Panc1 (cell line): Measurements from ENCODE around the gene ADGB. TPM values are rescaled to one million over a fixed set of nuclear protein-coding genes. Genes with fewer than 3 reads are reported as not detected.

Experiments used
- ATAC-seq: fragments of 200-7000 bp; cut with Tn5 transposase; 2 replicates; pipeline ENCODE4 v1.9.1; 2020; ENCODE audit warnings: mild to moderate bottlenecking, moderate library complexity
- BruUV-seq: library from RNA; stranded (reverse); fragments of 400-500 nt; replicated peaks from 2 replicates; lab custom pipeline; 2021; lab: Mats Ljungman, UMichigan
- CTCF ChIA-PET: fragments of 300-600 bp; sonication (Branson Sonifier 250); formaldehyde crosslinking; loops from one replicate; lab custom pipeline; 2022; ENCODE audit warnings: antibody characterized with exemption; lab: Charles Lee
- POLR2A ChIA-PET: fragments of 300-600 bp; sonication (Branson Sonifier 250); formaldehyde crosslinking; loops from one replicate; lab custom pipeline; 2022; ENCODE audit warnings: antibody characterized with exemption; lab: Charles Lee
- DNase-seq: peaks from one replicate; pipeline ENCODE4 v3.0.0-alpha.2; 2010; ENCODE audit warnings: low read depth, low spot score
- H3K27ac ChIP-seq: 2 replicates; pipeline ENCODE4 v1.5.1; 2011; ENCODE audit warnings: mild to moderate bottlenecking, low read length, inconsistent platforms
- H3K27me3 ChIP-seq: fragments of 200-500 bp; sonication (Bioruptor generic); 2 replicates; pipeline ENCODE4 v1.6.0; 2014; ENCODE audit warnings: low read length, inconsistent platforms; ENCODE audit not compliant: control insufficient read depth, insufficient read depth
- H3K36me3 ChIP-seq: fragments of 200-500 bp; sonication (Bioruptor generic); 2 replicates; pipeline ENCODE4 v1.5.1; 2014; ENCODE audit warnings: inconsistent platforms, mild to moderate bottlenecking, low read length, moderate library complexity; ENCODE audit not compliant: control insufficient read depth, insufficient read depth
- H3K4me1 ChIP-seq: 2 replicates; pipeline ENCODE4 v1.5.1; 2011; ENCODE audit warnings: inconsistent platforms, mild to moderate bottlenecking, low read length, moderate library complexity; ENCODE audit not compliant: control insufficient read depth, insufficient read depth
- H3K4me3 ChIP-seq, 2 experiments: 2 replicates each; pipeline ENCODE4 v1.5.1; 2011 to 2012; ENCODE audit warnings: low read depth in 2 of 2, low read length in 2 of 2, mild to moderate bottlenecking in 2 of 2, inconsistent platforms in 1 of 2, moderate library complexity in 1 of 2
- H3K9me3 ChIP-seq: fragments of 200-500 bp; sonication (Bioruptor generic); 2 replicates; pipeline ENCODE4 v1.5.1; 2014; ENCODE audit warnings: low read depth, mild to moderate bottlenecking, inconsistent platforms, low read length, moderate library complexity; ENCODE audit not compliant: control insufficient read depth, insufficient read depth
- POLR2AphosphoS5 ChIP-seq: IDR thresholded peaks from 2 replicates; pipeline ENCODE4 v1.6.1; 2012; ENCODE audit warnings: mild to moderate bottlenecking, low read depth, low read length, moderate library complexity
- REST ChIP-seq, 2 experiments: IDR thresholded peaks; 2 replicates each; pipeline ENCODE4 v1.6.1; 2011 to 2012; ENCODE audit warnings: low read depth in 2 of 2, control low read depth in 1 of 2, low read length in 1 of 2, mild to moderate bottlenecking in 1 of 2, moderate library complexity in 1 of 2; ENCODE audit not compliant: insufficient read depth in 1 of 2
- SIN3A ChIP-seq: IDR thresholded peaks from 2 replicates; pipeline ENCODE4 v1.6.1; 2012; ENCODE audit warnings: low read depth, mild to moderate bottlenecking, low read length, moderate library complexity, borderline replicate concordance; ENCODE audit not compliant: insufficient read depth
- TCF7L2 ChIP-seq: IDR thresholded peaks from 2 replicates; pipeline ENCODE4 v1.6.1; 2011; ENCODE audit warnings: mild to moderate bottlenecking, low read depth, low read length, inconsistent platforms
- in situ Hi-C: cut with HindIII; loops from 2 replicates; pipeline ENCODE4 v1.10.0; 2016; ENCODE audit warnings: low sequenced_read_pairs, low pct_unique_long_range_greater_than_20kb
- intact Hi-C: fragments of 100-400 bp; cut with micrococcal nuclease; formaldehyde crosslinking; loops from one replicate; pipeline ENCODE4 v1.10.0; 2022; ENCODE audit not compliant: unreplicated experiment
- total RNA-seq: library from RNA; stranded (reverse); gene quantifications from one replicate; pipeline ENCODE4 v1.2.1, GENCODE V29; 2021; ENCODE audit not compliant: unreplicated experiment
- TF ChIP-seq, protein P1 (sequence below): fragments of 450-650 bp; IDR thresholded peaks from 2 replicates; pipeline ENCODE4 v1.5.1; 2017; ENCODE audit warnings: mild to moderate bottlenecking

The ADGB gene
- total RNA-seq, 1 experiment from 2014 or later, result not detected

DNA sequence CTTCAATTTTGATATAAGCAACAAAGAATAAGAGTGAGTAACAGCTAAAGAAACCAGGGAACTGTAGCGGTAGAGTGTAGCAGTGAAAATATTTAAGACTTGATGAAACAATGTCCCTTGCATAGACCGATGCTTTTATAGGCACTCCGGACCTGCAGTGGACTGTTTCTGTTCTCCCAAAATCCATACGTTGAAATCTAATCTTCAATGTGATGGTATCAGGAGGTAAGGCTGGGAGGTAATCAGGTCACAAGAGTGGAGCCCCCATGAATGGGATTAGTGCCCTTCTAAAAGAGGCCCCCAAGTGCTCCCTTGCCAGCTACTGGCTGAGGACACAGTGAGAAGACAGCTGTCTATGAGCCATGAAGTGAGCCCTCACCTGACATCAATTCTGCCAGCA, 260.4 kb downstream of the ADGB start:
- POLR2A ChIA-PET, result no interaction called here
- CTCF ChIA-PET, result no interaction called here
- H3K4me3 ChIP-seq, result no peak overlapping the region
- no peaks in the 10 kb centered on the region for H3K9me3 ChIP-seq
- intact Hi-C loops (loop anchor here (5.0 kb wide), 2 partner anchors 263 to 1308 kb away; no protein-coding TSS in a partner anchor), in situ Hi-C loops (no loop called here)
- H3K27me3 ChIP-seq, result no peaks in the 10 kb centered on the region
- no peaks in the 10 kb centered on the region for H3K36me3 ChIP-seq
- H3K4me1 ChIP-seq, result peaks cover 12% of the 10 kb centered on the region; the same call in 1 of the 2 replicates
- no TSS peak for BruUV-seq
- TF ChIP-seq TCF7L2 (no peak), POLR2AphosphoS5 (no peak), REST (IDR thresholded peaks at IDR 0.05; ENCODE audit: insufficient read depth in 1 of 2, low read depth in 2 of 2, low read length in 1 of 2) (no peak), SIN3A (no peak)
- TF ChIP-seq, protein P1, sequence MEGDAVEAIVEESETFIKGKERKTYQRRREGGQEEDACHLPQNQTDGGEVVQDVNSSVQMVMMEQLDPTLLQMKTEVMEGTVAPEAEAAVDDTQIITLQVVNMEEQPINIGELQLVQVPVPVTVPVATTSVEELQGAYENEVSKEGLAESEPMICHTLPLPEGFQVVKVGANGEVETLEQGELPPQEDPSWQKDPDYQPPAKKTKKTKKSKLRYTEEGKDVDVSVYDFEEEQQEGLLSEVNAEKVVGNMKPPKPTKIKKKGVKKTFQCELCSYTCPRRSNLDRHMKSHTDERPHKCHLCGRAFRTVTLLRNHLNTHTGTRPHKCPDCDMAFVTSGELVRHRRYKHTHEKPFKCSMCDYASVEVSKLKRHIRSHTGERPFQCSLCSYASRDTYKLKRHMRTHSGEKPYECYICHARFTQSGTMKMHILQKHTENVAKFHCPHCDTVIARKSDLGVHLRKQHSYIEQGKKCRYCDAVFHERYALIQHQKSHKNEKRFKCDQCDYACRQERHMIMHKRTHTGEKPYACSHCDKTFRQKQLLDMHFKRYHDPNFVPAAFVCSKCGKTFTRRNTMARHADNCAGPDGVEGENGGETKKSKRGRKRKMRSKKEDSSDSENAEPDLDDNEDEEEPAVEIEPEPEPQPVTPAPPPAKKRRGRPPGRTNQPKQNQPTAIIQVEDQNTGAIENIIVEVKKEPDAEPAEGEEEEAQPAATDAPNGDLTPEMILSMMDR, result no peak
- DNase-seq (no peak), ATAC-seq (no peak)
- peak overlapping the region; percentile 30; the same call in 1 of the 2 replicates for H3K27ac ChIP-seq

DNA sequence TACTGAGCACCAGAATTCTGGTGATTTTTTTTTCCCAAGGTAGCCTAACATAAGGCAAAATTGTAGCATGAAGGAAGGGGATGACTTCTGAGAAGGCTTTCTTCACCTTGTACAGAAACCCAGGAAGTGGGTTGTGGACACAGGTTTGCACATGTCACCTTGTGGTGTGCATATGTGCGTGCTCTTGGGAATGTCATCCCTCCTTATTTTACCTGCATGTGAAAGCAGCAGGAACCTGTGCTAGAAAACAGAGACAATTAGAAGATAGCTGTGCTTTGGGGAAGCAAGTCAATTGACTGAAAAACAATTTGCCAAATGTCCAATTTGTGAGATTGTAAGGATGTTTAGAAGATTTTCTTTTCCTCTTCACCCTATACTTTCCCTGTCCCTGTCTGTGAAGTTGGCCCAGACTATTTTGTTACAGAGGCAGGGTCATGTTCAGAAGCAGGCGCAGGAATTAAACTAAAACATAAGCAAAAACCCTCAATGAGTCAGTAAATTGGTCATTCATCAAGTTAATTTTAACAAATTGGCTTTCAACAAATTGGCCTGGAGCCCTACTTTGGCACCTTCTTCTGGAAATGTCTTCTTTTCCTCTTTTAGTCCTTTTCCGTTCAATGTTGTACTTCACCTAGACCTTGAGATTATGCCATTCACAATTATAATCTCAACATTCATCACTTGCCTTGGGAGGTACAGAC, 261.2 kb downstream of the ADGB start:
- DNase-seq (no peak), ATAC-seq (no peak)
- in situ Hi-C loops, result no loop called here
- Histone ChIP-seq H3K27ac (peak overlapping the region; percentile 30; the same call in 1 of the 2 replicates), H3K36me3 (no peaks in the 10 kb centered on the region), H3K9me3 (no peaks in the 10 kb centered on the region), H3K27me3 (no peaks in the 10 kb centered on the region), H3K4me1 (peaks cover 12% of the 10 kb centered on the region; the same call in 1 of the 2 replicates), H3K4me3 (no peak overlapping the region)
- POLR2A ChIA-PET, result no interaction called here
- CTCF ChIA-PET, result no interaction called here
- intact Hi-C loops, result loop anchor here (5.0 kb wide), 2 partner anchors 262 to 1307 kb away; no protein-coding TSS in a partner anchor
- TF ChIP-seq, protein P1, result no peak
- TF ChIP-seq POLR2AphosphoS5 (no peak), REST (IDR thresholded peaks at IDR 0.05; ENCODE audit: insufficient read depth in 1 of 2, low read depth in 2 of 2, low read length in 1 of 2) (no peak), TCF7L2 (no peak), SIN3A (no peak)
- BruUV-seq, result no TSS peak
